Erythroblast (primary cell): ENCODE data around the gene C1orf210.

Experiments used
- DNase-seq, 2 experiments: peaks; one replicate each; lab custom pipeline; 2025; lab: John Stamatoyannopoulos, UW
- GATA1 ChIP-seq: IDR thresholded peaks from 2 replicates; pipeline ENCODE4 v1.6.1; 2011; ENCODE audit warnings: low read depth, mild to moderate bottlenecking, control low read depth, low read length, moderate library complexity
- POLR2A ChIP-seq: IDR thresholded peaks from 2 replicates; pipeline ENCODE4 v1.6.1; 2011; ENCODE audit warnings: mild to moderate bottlenecking, low read length

The C1orf210 gene

DNA sequence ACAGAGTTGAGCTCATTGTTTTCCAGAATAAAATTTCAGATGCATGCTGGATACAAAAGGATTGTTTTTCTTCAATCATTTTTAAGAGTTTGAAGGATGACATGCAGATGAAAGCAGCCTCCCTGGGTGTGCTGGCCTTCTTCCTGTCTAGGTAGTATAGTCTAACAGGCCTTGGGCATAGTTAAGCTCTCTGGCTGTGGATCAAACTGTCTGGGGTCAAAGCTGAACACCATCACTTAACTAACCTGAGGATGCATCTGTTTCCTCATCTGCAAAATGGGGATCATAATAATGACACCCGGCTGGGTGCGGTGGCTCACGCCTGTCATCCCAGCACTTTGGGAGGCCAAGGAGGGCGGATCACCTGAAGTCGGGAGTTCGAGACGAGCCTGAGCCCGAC, 9.4 kb upstream of the C1orf210 start:
- no peak for DNase-seq
- TF ChIP-seq POLR2A (no peak), GATA1 (no peak)

- DNase-seq = no peak
- TF ChIP-seq POLR2A (no peak), GATA1 (no peak)
These were observed 8.7 kb upstream of the C1orf210 start for GRCh38 chr1:43293896-43294760.

DNA sequence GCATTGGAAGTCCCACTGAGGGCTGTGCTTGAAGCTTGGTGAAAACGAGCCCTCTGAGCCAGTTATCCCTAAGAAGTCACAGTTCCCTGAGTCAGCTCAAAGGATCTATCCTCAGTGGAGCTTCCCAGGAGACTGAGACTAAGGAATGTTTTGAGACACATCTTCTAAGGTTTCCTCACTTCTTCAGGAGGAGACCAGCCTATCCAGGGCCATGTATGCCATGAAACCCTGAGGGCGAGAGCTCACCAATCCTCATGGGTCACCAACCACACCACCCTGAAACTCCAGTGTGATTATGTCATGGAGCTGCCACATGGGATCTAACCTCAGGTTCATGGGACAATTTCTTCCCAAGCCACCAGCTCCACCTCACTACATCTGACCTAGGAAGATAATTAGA, 7.8 kb upstream of the C1orf210 start:
- TF ChIP-seq POLR2A (no peak), GATA1 (no peak)
- DNase-seq = no peak

GRCh38 chr1:43292679-43293078, 7.3 kb upstream of the C1orf210 start:
- no peak for DNase-seq
- TF ChIP-seq GATA1 (no peak), POLR2A (no peak)

- TF ChIP-seq POLR2A = no peak
- no peak for TF ChIP-seq GATA1
These were observed 6.8 kb upstream of the C1orf210 start for GRCh38 chr1:43292216-43292615.

DNA sequence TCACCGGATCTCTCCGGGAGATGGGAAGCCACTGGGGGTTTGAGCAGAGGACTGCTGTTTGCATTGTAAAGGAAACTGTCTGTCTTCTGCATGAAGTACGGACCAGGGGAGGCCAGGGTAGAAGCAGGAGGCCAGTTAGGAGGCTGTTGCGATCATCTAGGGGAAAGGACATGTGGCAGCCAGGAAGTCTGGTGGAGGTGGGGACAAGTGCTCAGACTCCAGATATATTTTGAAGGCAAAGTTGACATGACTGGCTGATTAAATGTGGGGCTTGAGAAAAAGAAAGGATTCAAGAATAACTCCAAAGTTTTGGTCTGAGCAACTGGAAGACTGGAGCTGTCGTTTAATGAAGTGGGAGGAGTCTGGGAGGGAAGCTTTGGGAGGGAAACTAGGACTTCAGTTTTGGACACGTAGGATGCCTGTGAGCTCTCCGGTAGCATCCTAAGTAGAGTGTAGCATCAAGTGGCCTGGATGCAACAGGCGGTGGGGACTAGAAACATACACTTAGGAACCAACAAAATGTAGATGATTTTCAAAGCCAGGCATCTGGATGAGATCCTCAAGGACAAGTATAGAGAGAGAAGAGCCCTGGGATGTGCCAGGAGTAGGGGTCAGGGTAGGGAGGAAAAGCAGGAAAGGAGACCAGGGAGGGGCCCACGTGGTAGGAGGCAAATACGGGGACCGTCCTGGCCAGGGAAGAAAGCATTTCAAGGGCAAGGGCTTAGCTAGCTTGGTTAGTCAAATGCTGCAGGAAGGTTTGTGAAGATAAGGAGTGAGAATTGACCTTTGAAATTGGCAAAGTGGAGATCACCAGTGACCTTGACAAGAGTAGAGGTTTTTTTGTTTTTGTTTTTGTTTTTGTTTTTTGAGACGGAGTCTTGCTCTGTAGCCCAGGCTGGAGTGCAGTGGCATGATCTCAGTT, 3.7 kb upstream of the C1orf210 start:
- DNase-seq = no peak
- TF ChIP-seq POLR2A = no peak
- TF ChIP-seq GATA1 = no peak

More at GRCh38 chr1:43292216-43292615, 6.8 kb upstream of the C1orf210 start:
- DNase-seq = no peak

GRCh38 chr1:43288058-43288784, 2.8 kb upstream of the C1orf210 start:
- no peak for DNase-seq
- TF ChIP-seq GATA1 = no peak
- TF ChIP-seq POLR2A = no peak

- no peak for DNase-seq
- no peak for TF ChIP-seq POLR2A
- no peak for TF ChIP-seq GATA1
These were observed 1.2 kb upstream of the C1orf210 start for GRCh38 chr1:43286533-43286932.

DNA sequence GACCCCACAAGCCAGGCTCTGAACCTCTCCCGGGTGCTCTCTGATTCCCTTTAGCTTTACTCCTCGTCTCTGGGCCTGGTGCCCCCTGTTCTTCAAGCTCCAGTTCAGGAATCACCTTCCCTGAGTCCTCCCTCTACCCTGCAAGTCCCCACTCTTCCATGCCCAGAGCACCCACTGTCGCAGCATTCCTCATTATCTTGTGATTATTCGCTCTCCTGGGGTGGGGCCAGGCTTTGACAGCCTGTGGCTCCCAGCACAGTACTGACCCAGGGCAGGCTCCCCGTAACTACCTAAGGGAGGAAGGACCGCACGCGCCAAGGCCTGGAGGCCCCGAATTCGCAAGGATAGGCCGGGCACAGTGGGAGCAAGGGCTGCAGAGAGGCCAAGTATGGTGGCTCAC, 734 bp upstream of the C1orf210 start:
- TF ChIP-seq POLR2A (no peak), GATA1 (no peak)

DNA sequence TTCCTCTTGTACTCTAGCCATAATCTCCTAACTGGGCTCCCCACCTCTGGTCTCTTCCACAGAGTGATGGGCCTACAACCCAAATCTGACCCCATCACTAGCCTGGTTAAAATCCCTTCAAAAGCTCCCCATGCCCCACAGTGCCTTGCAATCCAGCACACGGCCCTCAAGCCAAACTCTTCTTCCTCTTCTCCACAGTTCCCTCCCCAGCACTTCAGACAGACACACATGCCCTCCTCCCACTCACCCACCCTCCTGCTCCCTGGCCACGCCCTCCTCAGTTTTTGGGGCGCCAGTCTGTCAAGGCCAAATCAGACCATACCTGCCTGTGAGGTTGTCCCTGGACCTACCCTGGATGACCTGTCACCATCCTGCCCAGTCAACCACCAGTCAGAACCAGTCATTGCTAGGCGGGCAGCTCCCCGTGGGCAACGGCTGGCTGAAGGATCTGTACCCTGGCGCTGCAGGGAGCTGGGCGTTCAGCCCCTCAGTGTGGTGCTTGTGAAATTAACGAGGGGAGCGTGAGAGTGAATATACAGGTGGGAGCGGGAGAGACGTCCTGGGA, 753 bp downstream of the C1orf210 start:
- DNase-seq = no peak

More for the DNA sequence above, 734 bp upstream of the C1orf210 start:
- DNase-seq = no peak

DNA sequence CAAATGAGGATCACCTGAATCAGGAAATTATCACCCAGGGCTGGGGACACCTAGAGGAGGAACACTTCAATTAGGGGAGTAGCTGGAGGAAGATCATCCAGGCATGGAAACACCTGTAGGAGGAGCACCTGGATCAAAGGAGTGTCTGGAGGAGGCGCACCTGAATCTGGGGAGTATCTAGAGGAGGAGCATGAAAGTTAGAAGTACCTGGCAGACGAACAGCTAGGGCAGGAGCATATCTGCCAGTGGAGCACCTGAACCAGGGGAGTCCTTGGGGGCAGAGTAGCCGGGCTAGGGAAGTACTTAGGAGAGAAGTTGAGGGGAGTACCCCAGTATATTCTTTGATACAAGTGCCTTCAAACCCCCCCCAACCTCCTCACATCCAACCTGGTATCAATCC, 1.3 kb downstream of the C1orf210 start:
- TF ChIP-seq GATA1 = no peak
- TF ChIP-seq POLR2A = no peak
- DNase-seq = no peak

More for the DNA sequence above, 753 bp downstream of the C1orf210 start:
- TF ChIP-seq POLR2A (no peak), GATA1 (no peak)

DNA sequence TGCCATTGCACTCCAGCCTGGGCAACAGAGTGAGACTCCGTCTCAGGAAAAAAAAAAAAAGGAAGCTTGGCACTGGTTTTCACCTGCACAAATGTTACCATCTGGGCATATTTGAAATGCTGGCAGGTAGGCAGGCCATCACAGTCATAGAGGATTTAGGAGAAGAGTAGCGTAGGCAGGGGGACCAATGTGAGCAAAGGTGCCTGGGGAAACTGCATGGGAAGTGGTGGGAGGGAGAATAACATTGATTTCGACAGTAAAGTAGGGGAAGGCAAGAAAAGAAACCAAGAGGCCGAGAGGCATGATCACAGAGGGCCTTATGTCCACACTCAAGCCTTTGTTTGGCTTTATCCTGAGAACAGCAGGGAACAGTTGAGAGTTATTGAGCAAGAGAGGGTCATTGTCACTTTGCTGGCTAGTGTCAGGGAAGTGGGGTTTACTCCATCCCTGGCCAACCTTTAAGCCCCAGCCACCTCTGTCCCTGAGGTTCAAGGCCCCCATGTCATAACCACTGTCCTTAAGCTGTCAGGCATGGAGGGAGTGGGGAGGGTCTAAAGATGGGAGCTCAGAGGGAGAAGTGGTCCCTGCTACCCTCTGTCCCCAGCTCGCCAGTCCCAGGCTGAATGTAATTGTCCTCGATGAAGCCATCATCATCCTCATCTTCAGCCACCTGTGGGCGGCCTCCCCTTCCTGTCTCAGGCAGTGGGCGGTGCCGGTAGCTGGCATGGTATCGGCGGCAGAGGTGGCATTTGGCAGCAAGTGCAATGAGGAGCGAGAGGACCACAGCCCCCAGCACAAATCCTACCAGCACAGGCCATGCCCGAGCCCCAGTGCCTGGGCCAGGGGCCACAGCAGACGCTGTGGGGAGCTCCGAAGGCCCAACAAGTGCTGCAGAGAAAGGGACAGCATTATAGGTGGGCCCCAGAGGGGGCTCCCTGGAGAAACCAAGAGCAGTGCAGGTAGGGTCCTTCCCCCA, 2.9 kb downstream of the C1orf210 start:
- DNase-seq = no peak

DNA sequence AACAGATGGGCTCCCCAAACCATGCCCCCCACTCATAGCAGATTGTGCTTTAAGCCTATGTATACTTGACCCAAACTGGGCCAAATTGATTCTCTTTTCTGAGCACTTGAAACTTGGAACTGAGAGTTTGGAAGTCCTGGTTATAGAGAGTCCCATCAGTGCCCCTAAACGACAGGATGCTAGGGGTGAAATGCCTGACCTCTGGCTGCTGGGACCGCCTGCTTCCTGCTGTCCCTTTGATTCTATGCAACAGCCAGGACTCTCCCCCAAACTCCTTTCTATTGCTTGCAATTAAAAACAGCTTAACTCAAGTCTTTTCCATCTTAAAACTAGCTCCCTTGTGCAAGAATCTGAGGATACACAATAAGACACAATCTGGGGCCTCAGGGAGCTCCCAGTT, 4.7 kb downstream of the C1orf210 start:
- TF ChIP-seq GATA1 (no peak), POLR2A (no peak)
- DNase-seq = no peak

More for the DNA sequence above, 2.9 kb downstream of the C1orf210 start:
- TF ChIP-seq GATA1 = no peak
- no peak for TF ChIP-seq POLR2A

GRCh38 chr1:43279666-43280065, 5.7 kb downstream of the C1orf210 start:
- TF ChIP-seq GATA1 (no peak), POLR2A (no peak)
- no peak for DNase-seq
